ENCODE measurements around the gene FBXW5. TPM values are rescaled to one million over a fixed set of nuclear protein-coding genes. Genes with fewer than 3 reads are reported as not detected.

Gene FBXW5
- total RNA-seq, 1 experiment from 2014 or later = 50.8 TPM

DNA sequence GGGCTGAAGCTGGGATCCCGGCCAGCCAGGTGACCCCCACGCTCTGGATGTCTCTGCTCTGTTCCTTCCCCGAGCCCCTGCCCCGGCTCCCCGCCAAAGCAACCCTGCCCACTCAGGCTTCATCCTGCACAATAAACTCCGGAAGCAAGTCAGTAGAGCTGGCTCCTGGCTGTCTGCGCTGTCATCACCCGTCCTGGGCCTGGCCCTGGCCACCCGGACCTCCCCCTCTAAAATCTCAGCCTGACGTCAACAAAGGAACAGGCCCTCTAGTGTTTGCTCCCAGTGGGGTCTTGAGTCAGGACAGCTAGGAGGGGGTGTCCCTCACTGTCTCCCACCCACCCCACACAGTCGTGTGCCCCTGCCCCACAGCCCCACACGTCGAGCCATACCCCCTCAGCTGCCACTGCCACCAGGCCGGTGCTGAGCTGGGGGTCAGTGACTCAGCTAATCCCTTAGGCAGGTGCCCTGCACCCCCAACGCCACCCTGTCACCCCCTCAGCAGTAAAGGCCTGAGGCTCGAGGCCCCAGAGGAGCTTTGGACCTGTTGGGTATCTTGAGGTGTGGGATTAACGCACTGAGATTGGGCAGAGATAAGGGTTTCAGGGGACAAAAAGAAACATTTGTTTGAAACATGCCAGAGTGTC is 37.2 kb upstream of the FBXW5 start:
- CTCF ChIA-PET = no interaction called here

DNA sequence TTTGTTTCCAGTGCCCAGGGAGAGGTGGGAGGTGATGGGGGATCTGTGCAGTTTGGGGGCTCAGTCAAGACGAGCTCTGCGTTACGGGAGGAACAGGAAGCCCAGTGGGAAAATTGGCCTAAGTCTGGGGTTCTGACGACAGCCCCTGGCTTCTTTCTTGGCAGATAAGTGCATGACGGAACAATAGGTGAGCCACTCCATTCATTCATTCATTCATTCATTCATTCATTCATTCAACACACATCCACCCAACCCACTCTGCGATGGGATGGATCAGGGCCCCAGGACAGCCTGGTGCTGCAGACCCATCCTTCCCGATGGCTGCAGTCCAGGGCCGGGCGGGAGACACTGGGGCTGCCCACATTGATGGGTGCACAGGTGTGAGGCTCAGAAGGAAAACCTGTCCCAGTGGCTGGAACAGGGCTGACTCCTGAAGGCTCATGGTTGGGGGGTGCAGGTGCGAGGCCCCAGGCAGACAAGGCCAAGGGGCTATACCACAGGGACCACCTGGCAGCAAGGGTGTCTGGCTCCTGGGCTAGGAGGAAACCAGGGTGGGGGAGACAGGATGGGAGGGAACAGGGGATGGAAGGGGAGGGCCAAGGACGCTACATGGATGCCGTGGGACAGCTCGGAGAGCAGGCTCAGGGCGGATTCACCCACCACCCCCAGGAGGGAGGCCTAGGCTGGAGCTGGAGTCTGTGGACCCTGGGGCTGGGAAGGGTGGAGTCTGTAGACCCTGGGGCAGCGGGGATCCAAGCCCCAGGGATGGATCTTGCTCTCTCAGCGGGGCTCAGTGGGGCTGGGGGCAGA is 36.3 kb upstream of the FBXW5 start:
- intact Hi-C loops (cut with micrococcal nuclease; ENCODE audit: unreplicated experiment) = no loop called here
- Mint-ChIP-seq H3K27me3 (ENCODE audit: unreplicated experiment) (peaks cover 15% of the 10 kb centered on the region), H3K27ac (ENCODE audit: unreplicated experiment) (no peak overlapping the region), H3K4me1 (ENCODE audit: low read depth, unreplicated experiment) (no peaks in the 10 kb centered on the region), H3K4me3 (ENCODE audit: low read depth, unreplicated experiment) (no peak overlapping the region), H3K36me3 (ENCODE audit: insufficient read depth, unreplicated experiment) (no peaks in the 10 kb centered on the region), H3K9me3 (ENCODE audit: low read depth, unreplicated experiment) (no peaks in the 10 kb centered on the region)
- no TSS peak for BruUV-seq (replicated peaks)
- TF ChIP-seq CTCF (IDR thresholded peaks at IDR 0.05; ENCODE audit: unreplicated experiment) = no peak
- CTCF ChIA-PET = no interaction called here
- DNase-seq = no peak

More for the DNA sequence above, 37.2 kb upstream of the FBXW5 start:
- intact Hi-C loops (cut with micrococcal nuclease; ENCODE audit: unreplicated experiment) = no loop called here
- H3K4me1 Mint-ChIP-seq (ENCODE audit: low read depth, unreplicated experiment) = no peaks in the 10 kb centered on the region
- no peak for TF ChIP-seq CTCF (IDR thresholded peaks at IDR 0.05; ENCODE audit: unreplicated experiment)
- peaks cover 15% of the 10 kb centered on the region for H3K27me3 Mint-ChIP-seq (ENCODE audit: unreplicated experiment)
- H3K9me3 Mint-ChIP-seq (ENCODE audit: low read depth, unreplicated experiment) = no peaks in the 10 kb centered on the region
- no TSS peak for BruUV-seq (replicated peaks)
- H3K27ac Mint-ChIP-seq (ENCODE audit: unreplicated experiment) = no peak overlapping the region
- no peaks in the 10 kb centered on the region for H3K36me3 Mint-ChIP-seq (ENCODE audit: insufficient read depth, unreplicated experiment)
- H3K4me3 Mint-ChIP-seq (ENCODE audit: low read depth, unreplicated experiment) = no peak overlapping the region
- DNase-seq = no peak

- intact Hi-C loops (cut with micrococcal nuclease; ENCODE audit: unreplicated experiment) = no loop called here
- Mint-ChIP-seq H3K9me3 (ENCODE audit: low read depth, unreplicated experiment) (no peaks in the 10 kb centered on the region), H3K4me1 (ENCODE audit: low read depth, unreplicated experiment) (no peaks in the 10 kb centered on the region), H3K4me3 (ENCODE audit: low read depth, unreplicated experiment) (no peak overlapping the region), H3K27ac (ENCODE audit: unreplicated experiment) (no peak overlapping the region), H3K27me3 (ENCODE audit: unreplicated experiment) (peaks cover 15% of the 10 kb centered on the region), H3K36me3 (ENCODE audit: insufficient read depth, unreplicated experiment) (no peaks in the 10 kb centered on the region)
- TF ChIP-seq CTCF (IDR thresholded peaks at IDR 0.05; ENCODE audit: unreplicated experiment) = no peak
- DNase-seq = no peak
- CTCF ChIA-PET = no interaction called here
- no TSS peak for BruUV-seq (replicated peaks)
These were observed 35.4 kb upstream of the FBXW5 start for GRCh38 chr9:136979769-136980587.

DNA sequence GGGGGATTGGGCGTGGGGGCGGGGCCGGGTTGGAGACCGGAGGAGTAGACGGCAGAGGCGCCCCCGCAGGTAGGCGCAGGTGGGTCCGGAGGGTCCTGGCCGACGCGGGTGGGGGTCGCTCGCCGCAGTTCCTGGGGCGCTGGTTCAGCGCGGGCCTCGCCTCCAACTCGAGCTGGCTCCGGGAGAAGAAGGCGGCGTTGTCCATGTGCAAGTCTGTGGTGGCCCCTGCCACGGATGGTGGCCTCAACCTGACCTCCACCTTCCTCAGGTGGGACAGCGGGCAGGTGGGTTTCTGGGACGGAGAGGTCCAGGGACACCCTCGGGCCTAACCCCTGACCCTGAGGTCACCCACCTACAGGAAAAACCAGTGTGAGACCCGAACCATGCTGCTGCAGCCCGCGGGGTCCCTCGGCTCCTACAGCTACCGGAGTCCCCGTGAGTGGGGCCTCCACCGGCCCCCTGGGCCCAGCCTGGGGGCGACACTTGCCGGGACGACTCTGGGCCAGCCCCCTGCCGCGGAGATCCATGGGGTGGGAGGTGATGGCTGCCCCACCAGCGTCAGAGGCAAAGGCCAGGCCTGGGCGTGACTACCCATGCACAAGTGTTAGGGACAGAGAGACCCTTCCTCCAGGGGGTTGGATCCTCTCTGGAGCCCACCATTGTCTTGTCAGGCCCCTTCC is 34.5 kb upstream of the FBXW5 start:
- no peak for DNase-seq
- H3K27me3 Mint-ChIP-seq (ENCODE audit: unreplicated experiment) = peaks cover 9% of the 10 kb centered on the region
- no peaks in the 10 kb centered on the region for H3K4me1 Mint-ChIP-seq (ENCODE audit: low read depth, unreplicated experiment)
- no peaks in the 10 kb centered on the region for H3K9me3 Mint-ChIP-seq (ENCODE audit: low read depth, unreplicated experiment)
- CTCF ChIA-PET = interaction anchor here (1.5 kb wide), 1 partner anchor 17 kb away, joined by 8 read pairs; the partner anchor contains the start of gene CLIC3
- no peak overlapping the region for H3K27ac Mint-ChIP-seq (ENCODE audit: unreplicated experiment)
- BruUV-seq (replicated peaks) = no TSS peak
- no peak for TF ChIP-seq CTCF (IDR thresholded peaks at IDR 0.05; ENCODE audit: unreplicated experiment)
- H3K36me3 Mint-ChIP-seq (ENCODE audit: insufficient read depth, unreplicated experiment) = no peaks in the 10 kb centered on the region
- intact Hi-C loops (cut with micrococcal nuclease; ENCODE audit: unreplicated experiment) = no loop called here
- no peak overlapping the region for H3K4me3 Mint-ChIP-seq (ENCODE audit: low read depth, unreplicated experiment)
